ENCODE results near the gene FRMPD3.
"Not testable (repeated sequence)": the region's sequence is repeated elsewhere in the genome, so short reads cannot be mapped to it uniquely, and the experiment has no call there.

Gene FRMPD3

GRCh38 chrX:107467271-107467670 is 17.8 kb downstream of the FRMPD3 start:
- no peak overlapping the region for H3K27ac ChIP-seq (replicated peaks)
- H3K27me3 ChIP-seq (ENCODE audit: insufficient read depth, poor library complexity, severe bottlenecking): no peaks in the 10 kb centered on the region
- H3K4me3 ChIP-seq (replicated peaks; ENCODE audit: insufficient read depth, low read length): no peak overlapping the region
- no peak for TF ChIP-seq GABPA (IDR thresholded peaks at IDR 0.05; ENCODE audit: low read depth)
- TF ChIP-seq SPI1 (IDR thresholded peaks at IDR 0.05; ENCODE audit: borderline replicate concordance, low read depth): no peak
- no peak for TF ChIP-seq POLR2AphosphoS5 (IDR thresholded peaks at IDR 0.05; ENCODE audit: low read depth)
- TF ChIP-seq CTCF (IDR thresholded peaks at IDR 0.05; ENCODE audit: insufficient read depth, low read length): no peak
- TF ChIP-seq REST (IDR thresholded peaks at IDR 0.05; ENCODE audit: insufficient replicate concordance, low read depth): no peak
- DNase-seq (ENCODE audit: low read depth in 1 of 2, low spot score in 1 of 2): no peak

- no peak for TF ChIP-seq POLR2AphosphoS5 (IDR thresholded peaks at IDR 0.05; ENCODE audit: low read depth)
- TF ChIP-seq REST (IDR thresholded peaks at IDR 0.05; ENCODE audit: insufficient replicate concordance, low read depth): no peak
- no peak for TF ChIP-seq CTCF (IDR thresholded peaks at IDR 0.05; ENCODE audit: insufficient read depth, low read length)
- TF ChIP-seq SPI1 (IDR thresholded peaks at IDR 0.05; ENCODE audit: borderline replicate concordance, low read depth): no peak
- TF ChIP-seq GABPA (IDR thresholded peaks at IDR 0.05; ENCODE audit: low read depth): no peak
- peaks cover under 1% of the 10 kb centered on the region for H3K27me3 ChIP-seq (ENCODE audit: insufficient read depth, poor library complexity, severe bottlenecking)
- H3K27ac ChIP-seq (replicated peaks): no peak overlapping the region
- no peak for DNase-seq (ENCODE audit: low read depth in 1 of 2, low spot score in 1 of 2)
- H3K4me3 ChIP-seq (replicated peaks; ENCODE audit: insufficient read depth, low read length): no peak overlapping the region
Observed at GRCh38 chrX:107470198-107470597, 20.7 kb downstream of the FRMPD3 start.

GRCh38 chrX:107470971-107471370 is 21.5 kb downstream of the FRMPD3 start:
- TF ChIP-seq REST (IDR thresholded peaks at IDR 0.05; ENCODE audit: insufficient replicate concordance, low read depth): no peak
- no peak for TF ChIP-seq SPI1 (IDR thresholded peaks at IDR 0.05; ENCODE audit: borderline replicate concordance, low read depth)
- no peak for TF ChIP-seq CTCF (IDR thresholded peaks at IDR 0.05; ENCODE audit: insufficient read depth, low read length)
- no peak for TF ChIP-seq POLR2AphosphoS5 (IDR thresholded peaks at IDR 0.05; ENCODE audit: low read depth)
- no peak for TF ChIP-seq GABPA (IDR thresholded peaks at IDR 0.05; ENCODE audit: low read depth)
- Histone ChIP-seq H3K27ac (replicated peaks) (no peak overlapping the region), H3K27me3 (ENCODE audit: insufficient read depth, poor library complexity, severe bottlenecking) (peaks cover 3% of the 10 kb centered on the region), H3K4me3 (replicated peaks; ENCODE audit: insufficient read depth, low read length) (no peak overlapping the region)
- no peak for DNase-seq (ENCODE audit: low read depth in 1 of 2, low spot score in 1 of 2)

GRCh38 chrX:107471420-107471819 is 22.0 kb downstream of the FRMPD3 start:
- H3K27me3 ChIP-seq (ENCODE audit: insufficient read depth, poor library complexity, severe bottlenecking); DNase-seq (ENCODE audit: low read depth in 1 of 2, low spot score in 1 of 2); H3K4me3 ChIP-seq (replicated peaks; ENCODE audit: insufficient read depth, low read length); H3K27ac ChIP-seq (replicated peaks): not testable (repeated sequence)
